ENCODE results near the gene FADS1.

FADS1 gene

GRCh38 chr11:61846362-61847020, 29.7 kb upstream of the FADS1 start:
- in situ Hi-C loops (cut with HindIII; ENCODE audit: low sequenced_read_pairs), result no loop called here

GRCh38 chr11:61844909-61845565, 28.2 kb upstream of the FADS1 start:
- in situ Hi-C loops (cut with HindIII; ENCODE audit: low sequenced_read_pairs), result no loop called here

GRCh38 chr11:61842528-61842820, 25.7 kb upstream of the FADS1 start:
- in situ Hi-C loops (cut with HindIII; ENCODE audit: low sequenced_read_pairs), result no loop called here

GRCh38 chr11:61841636-61842527, 25.1 kb upstream of the FADS1 start:
- in situ Hi-C loops (cut with HindIII; ENCODE audit: low sequenced_read_pairs), result no loop called here

- in situ Hi-C loops (cut with HindIII; ENCODE audit: low sequenced_read_pairs), result no loop called here
These were observed 23.6 kb upstream of the FADS1 start for GRCh38 chr11:61840371-61840770.

GRCh38 chr11:61839742-61840141, 22.9 kb upstream of the FADS1 start:
- in situ Hi-C loops (cut with HindIII; ENCODE audit: low sequenced_read_pairs), result no loop called here

GRCh38 chr11:61838921-61839320, 22.1 kb upstream of the FADS1 start:
- in situ Hi-C loops (cut with HindIII; ENCODE audit: low sequenced_read_pairs), result no loop called here

GRCh38 chr11:61838501-61838900, 21.7 kb upstream of the FADS1 start:
- in situ Hi-C loops (cut with HindIII; ENCODE audit: low sequenced_read_pairs), result no loop called here

GRCh38 chr11:61837411-61838005, 20.7 kb upstream of the FADS1 start:
- in situ Hi-C loops (cut with HindIII; ENCODE audit: low sequenced_read_pairs), result no loop called here

GRCh38 chr11:61836193-61836592, 19.4 kb upstream of the FADS1 start:
- in situ Hi-C loops (cut with HindIII; ENCODE audit: low sequenced_read_pairs), result no loop called here

- in situ Hi-C loops (cut with HindIII; ENCODE audit: low sequenced_read_pairs), result no loop called here
These were observed 17.7 kb upstream of the FADS1 start for GRCh38 chr11:61834278-61835048.

GRCh38 chr11:61833926-61834277, 17.1 kb upstream of the FADS1 start:
- in situ Hi-C loops (cut with HindIII; ENCODE audit: low sequenced_read_pairs), result no loop called here

- in situ Hi-C loops (cut with HindIII; ENCODE audit: low sequenced_read_pairs), result no loop called here
These were observed 16.7 kb upstream of the FADS1 start for GRCh38 chr11:61833471-61833870.

- in situ Hi-C loops (cut with HindIII; ENCODE audit: low sequenced_read_pairs), result no loop called here
These were observed 16.0 kb upstream of the FADS1 start for GRCh38 chr11:61832754-61833153.

- in situ Hi-C loops (cut with HindIII; ENCODE audit: low sequenced_read_pairs), result no loop called here
These were observed 15.4 kb upstream of the FADS1 start for GRCh38 chr11:61832207-61832606.

GRCh38 chr11:61830237-61831105, 13.7 kb upstream of the FADS1 start:
- in situ Hi-C loops (cut with HindIII; ENCODE audit: low sequenced_read_pairs), result no loop called here

GRCh38 chr11:61829806-61830205, 13.0 kb upstream of the FADS1 start:
- in situ Hi-C loops (cut with HindIII; ENCODE audit: low sequenced_read_pairs), result no loop called here

- in situ Hi-C loops (cut with HindIII; ENCODE audit: low sequenced_read_pairs), result no loop called here
These were observed 12.0 kb upstream of the FADS1 start for GRCh38 chr11:61828629-61829407.

GRCh38 chr11:61828379-61828628, 11.5 kb upstream of the FADS1 start:
- in situ Hi-C loops (cut with HindIII; ENCODE audit: low sequenced_read_pairs), result no loop called here

Data from DLD1 (cell line).